K562 (cell line): ENCODE measurements around the gene OSGIN1. TPM values are rescaled to one million over a fixed set of nuclear protein-coding genes. Genes with fewer than 3 reads are reported as not detected.

Experiments used
- ARID2 ChIP-seq: fragments of 450-650 bp; IDR thresholded peaks from 2 replicates; pipeline ENCODE4 v1.6.1; 2017; ENCODE audit warnings: antibody characterized with exemption, mild to moderate bottlenecking
- ATF3 ChIP-seq, 2 experiments: fragments of 450-650 bp in 1 of 2; sonication (generic) in 1 of 2; formaldehyde crosslinking in 1 of 2; IDR thresholded peaks in 1 of 2; conservative IDR thresholded peaks in 1 of 2; 2 replicates each; pipeline versions ENCODE4 v1.6.1 to v1.8.1; 2016 to 2023; ENCODE audit warnings: mild to moderate bottlenecking in 2 of 2, moderate library complexity in 2 of 2, inconsistent platforms in 1 of 2, missing genetic modification reagents in 1 of 2
- CCNT2 ChIP-seq: IDR thresholded peaks from 2 replicates; pipeline ENCODE4 v1.6.1; 2011; ENCODE audit warnings: borderline replicate concordance, low read depth, mild to moderate bottlenecking, moderate library complexity, mixed read lengths, low read length; ENCODE audit not compliant: insufficient read length; ENCODE audit errors: extremely low read depth
- EGR1 ChIP-seq: fragments of 450-650 bp; conservative IDR thresholded peaks from 2 replicates; pipeline ENCODE4 v1.6.1; 2017; ENCODE audit warnings: mild to moderate bottlenecking
- GATAD2B ChIP-seq: fragments of 450-650 bp; IDR thresholded peaks from 2 replicates; pipeline ENCODE4 v1.6.1; 2017; ENCODE audit warnings: mild to moderate bottlenecking, borderline replicate concordance
- HES1 ChIP-seq: fragments of 450-650 bp; IDR thresholded peaks from 2 replicates; pipeline ENCODE4 v1.6.1; 2016; ENCODE audit warnings: low read depth, mild to moderate bottlenecking, moderate library complexity
- HLTF ChIP-seq: fragments of 450-650 bp; IDR thresholded peaks from 2 replicates; pipeline ENCODE4 v1.6.1; 2016
- MNT ChIP-seq, 2 experiments: fragments of 450-650 bp; conservative IDR thresholded peaks; 2 replicates each; pipeline ENCODE4 v1.6.1; 2017; ENCODE audit warnings: mild to moderate bottlenecking in 2 of 2, moderate library complexity in 2 of 2
- NFE2 ChIP-seq: IDR thresholded peaks from 2 replicates; pipeline ENCODE4 v1.6.1; 2014; ENCODE audit warnings: antibody characterized with exemption, low read depth
- PCBP1 ChIP-seq: fragments of 200-400 bp; formaldehyde crosslinking; IDR thresholded peaks from 2 replicates; pipeline ENCODE4 v1.6.1; 2018; ENCODE audit warnings: mild to moderate bottlenecking, low read depth, low read length; ENCODE audit not compliant: poor library complexity, severe bottlenecking
- PHB ChIP-seq: fragments of 250-450 bp; sonication (Bioruptor Pico); IDR thresholded peaks from 2 replicates; pipeline ENCODE4 v1.5.0; 2021
- RBM22 ChIP-seq: fragments of 200-400 bp; formaldehyde crosslinking; IDR thresholded peaks from 2 replicates; pipeline ENCODE4 v1.6.1; 2018; ENCODE audit warnings: low read length, low read depth; ENCODE audit not compliant: poor library complexity, severe bottlenecking
- SFPQ ChIP-seq: fragments of 200-400 bp; formaldehyde crosslinking; IDR thresholded peaks from 2 replicates; pipeline ENCODE4 v1.6.1; 2017; ENCODE audit warnings: mild to moderate bottlenecking, low read depth, low read length, moderate library complexity
- TCF15 ChIP-seq: fragments of 250-450 bp; sonication (Bioruptor Pico); IDR thresholded peaks from 2 replicates; pipeline ENCODE4 v1.8.0; 2022; ENCODE audit warnings: moderate library complexity, mild to moderate bottlenecking, inconsistent platforms
- USF2 ChIP-seq: sonication (generic); formaldehyde crosslinking; IDR thresholded peaks from 2 replicates; pipeline ENCODE4 v1.5.0; 2020; ENCODE audit warnings: missing genetic modification reagents
- ZNF133 ChIP-seq: fragments of 250-450 bp; sonication (Bioruptor Pico); IDR thresholded peaks from 2 replicates; pipeline ENCODE4 v1.4.0; 2020; ENCODE audit warnings: mild to moderate bottlenecking
- ZNF639 ChIP-seq, 2 experiments: fragments of 200-800 bp in 1 of 2; sonication (Bioruptor generic) in 1 of 2; sonication (generic) in 1 of 2; formaldehyde crosslinking in 1 of 2; IDR thresholded peaks in 1 of 2; conservative IDR thresholded peaks in 1 of 2; 2 replicates each; pipeline versions ENCODE4 v1.5.0 to v1.6.1; 2016 to 2020; ENCODE audit warnings: missing compliant biosample characterization in 1 of 2, missing genetic modification characterization in 1 of 2, missing genetic modification reagents in 1 of 2
- ZNF668 ChIP-seq: fragments of 250-450 bp; sonication (Bioruptor Pico); IDR thresholded peaks from 2 replicates; pipeline ENCODE4 v1.8.0; 2022; ENCODE audit warnings: mild to moderate bottlenecking, inconsistent platforms
- polyA plus RNA-seq, 8 experiments: library from polyadenylated mRNA; depleted of rRNA in 4 of 8; stranded (reverse) in 5 of 8; unstranded in 3 of 8; fragments of >200 nt; fragmentation: Nextera tagmentation in 2 of 8; fragmentation: Illumina TruSeq in 1 of 8; extraction: Ambion mirVana in 2 of 8; extraction: Trizol in 1 of 8; gene quantifications; 2 replicates each; pipeline versions ENCODE4 v1.2.1 to v1.2.3, GENCODE V29; 2011 to 2014; ENCODE audit warnings: inconsistent platforms in 1 of 8, missing spikeins in 1 of 8
- total RNA-seq, 7 experiments: library from RNA; depleted of rRNA in 6 of 7; stranded (reverse); fragments of >200 nt in 6 of 7; fragmentation: Illumina TruSeq in 2 of 7; extraction: Trizol in 2 of 7; gene quantifications; 2 replicates each; pipeline versions ENCODE4 v1.2.1 to v1.2.3, GENCODE V29; 2011 to 2021; ENCODE audit warnings: low replicate concordance in 1 of 7

OSGIN1 gene
- total and polyA plus RNA-seq, 9 of the 15 experiments (the other 6 are each of a cell fraction or from before 2014, with no cell fraction given): 0.03 to 3.6 (median 1.6) TPM

- no peak for TF ChIP-seq TCF15
- peak in 1 of 2 experiments; percentile 18; a peak in 1 of 4 replicates for TF ChIP-seq MNT (conservative IDR thresholded peaks at IDR 0.05)
- TF ChIP-seq RBM22: no peak
- TF ChIP-seq EGR1: peak; percentile 38; the same call in 1 of the 2 replicates
- no peak for TF ChIP-seq ATF3 (IDR thresholded peaks at IDR 0.05)
- TF ChIP-seq ATF3 (CRISPR knock-in tag; conservative IDR thresholded peaks at IDR 0.05): no peak
- peak; percentile 61 for TF ChIP-seq USF2
- TF ChIP-seq NFE2: no peak
- no peak for TF ChIP-seq GATAD2B
- TF ChIP-seq CCNT2: no peak
- no peak for TF ChIP-seq PCBP1
- no peak for TF ChIP-seq ZNF639 (CRISPR knock-in tag; conservative IDR thresholded peaks at IDR 0.05 in 1 of 2, IDR thresholded peaks at IDR 0.05 in 1 of 2)
- TF ChIP-seq ZNF668: no peak
- TF ChIP-seq HLTF: no peak
- no peak for TF ChIP-seq HES1
- no peak for TF ChIP-seq ARID2
- TF ChIP-seq SFPQ: no peak
- no peak for TF ChIP-seq ZNF133 (CRISPR knock-in tag)
- TF ChIP-seq PHB (CRISPR knock-in tag): peak; percentile 53; the same call in 1 of the 2 replicates
Measured at GRCh38 chr16:84014570-84015327, 61.7 kb downstream of the OSGIN1 start (continued).
